Measurements from ENCODE around the gene SNRNP70.
"Not testable (repeated sequence)": the region's sequence is repeated elsewhere in the genome, so short reads cannot be mapped to it uniquely, and the experiment has no call there.

The SNRNP70 gene

DNA sequence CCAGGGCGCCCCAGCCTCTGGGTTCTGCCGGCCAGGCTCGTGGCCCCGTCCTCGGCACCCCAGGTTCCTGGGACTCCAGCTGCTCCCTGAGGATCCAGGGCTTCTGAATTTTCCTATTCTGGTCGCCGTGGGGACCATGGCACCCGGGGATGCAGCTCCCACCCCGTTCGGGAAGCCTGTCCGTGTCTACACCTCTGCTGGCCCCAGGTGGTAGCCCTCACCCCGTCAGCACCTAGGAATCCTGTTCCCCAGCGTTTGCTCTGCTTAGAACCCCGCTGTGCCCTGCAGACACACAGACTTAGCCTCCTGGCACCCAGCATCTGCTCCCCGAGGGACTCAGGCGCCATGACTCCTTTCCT is 35.1 kb downstream of the SNRNP70 start:
- no peak for DNase-seq (ENCODE audit: low read depth, low spot score)

DNA sequence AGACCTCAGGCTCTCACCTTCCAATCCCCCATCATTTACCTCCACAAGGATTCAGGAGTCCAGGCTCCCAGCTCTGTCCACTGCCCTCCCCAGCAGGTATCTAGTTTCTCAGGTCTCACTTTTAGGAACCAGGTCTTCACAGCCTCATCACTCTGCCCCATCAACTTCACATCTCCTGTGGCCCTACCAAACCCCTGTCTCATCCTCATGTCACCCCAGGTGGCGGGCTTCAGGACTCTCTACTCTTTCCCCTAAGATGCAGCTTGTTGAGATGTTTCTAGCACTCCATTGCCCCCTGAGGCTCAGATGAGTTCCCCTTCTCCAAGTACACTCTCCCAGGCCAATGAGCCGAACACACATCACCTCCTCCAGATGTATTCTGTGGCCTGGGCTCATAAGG is 35.6 kb downstream of the SNRNP70 start:
- no peak for DNase-seq (ENCODE audit: low read depth, low spot score)

DNA sequence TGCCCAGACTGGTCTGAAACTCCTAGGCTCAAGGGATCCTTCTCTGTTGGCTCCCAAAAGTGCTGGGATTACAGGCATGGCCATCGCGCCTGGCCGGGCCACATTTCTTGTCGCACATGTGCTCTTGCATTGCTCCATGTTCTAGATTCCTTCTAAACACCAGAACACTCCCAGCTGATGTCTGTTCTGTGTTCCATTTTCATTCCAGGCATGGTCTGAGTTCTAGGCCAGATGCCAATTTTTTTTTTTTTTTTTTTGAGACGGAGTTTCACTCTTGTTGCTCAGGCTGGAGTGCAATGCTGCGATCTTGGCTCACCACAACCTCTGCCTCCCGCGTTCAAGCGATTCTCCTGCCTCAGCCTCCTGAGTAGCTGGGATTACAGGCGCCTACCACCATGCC is 36.6 kb downstream of the SNRNP70 start:
- not testable (repeated sequence) for DNase-seq (ENCODE audit: low read depth, low spot score)

DNA sequence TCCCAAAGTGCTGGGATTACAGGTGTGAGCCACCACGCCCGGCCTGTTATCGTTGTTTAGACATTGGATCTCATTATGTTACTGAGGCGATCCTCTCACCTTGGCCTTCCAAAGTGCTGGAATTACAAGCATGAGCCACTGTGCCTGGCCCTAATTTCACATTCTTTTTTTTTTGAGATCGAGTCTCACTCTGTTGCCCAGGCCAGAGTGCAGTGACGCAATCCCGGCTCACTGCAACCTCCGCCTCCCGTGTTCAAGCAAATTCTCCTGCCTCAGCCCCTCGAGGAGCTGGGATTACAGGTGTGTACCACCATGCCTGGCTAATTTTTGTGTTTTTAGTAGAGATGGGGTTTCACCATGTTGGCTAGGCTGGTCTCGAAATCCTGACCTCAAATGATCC is 38.0 kb downstream of the SNRNP70 start:
- DNase-seq (ENCODE audit: low read depth, low spot score) = not testable (repeated sequence)

DNA sequence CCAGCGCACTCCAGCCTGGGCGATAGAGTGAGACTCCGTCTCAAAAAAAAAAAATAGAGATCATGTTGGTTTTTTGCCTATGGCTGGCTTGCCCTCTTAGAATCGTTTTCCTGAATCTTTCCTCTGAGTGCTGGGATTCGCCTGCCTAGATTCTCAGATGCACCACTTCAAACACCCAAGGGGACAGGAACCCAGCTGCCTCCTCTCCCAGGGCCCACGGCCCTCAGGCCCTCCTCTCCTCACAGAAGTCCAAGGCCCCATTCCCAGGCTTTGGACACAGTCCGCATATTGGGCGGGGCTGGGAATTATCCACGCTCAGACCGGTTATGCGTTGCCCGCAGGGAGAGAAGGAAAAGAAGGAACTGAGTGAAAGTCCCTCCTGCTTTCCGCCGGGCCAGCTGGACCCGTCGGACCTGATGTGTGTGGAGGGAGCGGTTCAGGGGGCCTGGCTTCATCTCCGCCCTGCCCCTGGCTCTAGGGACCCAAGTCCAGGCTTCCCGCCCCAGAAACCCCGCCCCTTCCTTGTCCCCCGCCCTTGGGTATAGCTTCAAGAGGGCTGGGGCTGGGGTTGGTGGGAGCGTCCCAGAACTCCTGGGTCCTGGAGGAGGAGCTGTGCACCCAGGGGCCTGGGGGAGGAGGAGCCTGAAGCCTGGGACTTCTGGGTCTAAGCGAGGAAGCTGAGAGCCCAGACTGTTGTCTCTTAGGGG is 39.9 kb downstream of the SNRNP70 start:
- peak; percentile 82 for DNase-seq (ENCODE audit: low read depth, low spot score)

DNA sequence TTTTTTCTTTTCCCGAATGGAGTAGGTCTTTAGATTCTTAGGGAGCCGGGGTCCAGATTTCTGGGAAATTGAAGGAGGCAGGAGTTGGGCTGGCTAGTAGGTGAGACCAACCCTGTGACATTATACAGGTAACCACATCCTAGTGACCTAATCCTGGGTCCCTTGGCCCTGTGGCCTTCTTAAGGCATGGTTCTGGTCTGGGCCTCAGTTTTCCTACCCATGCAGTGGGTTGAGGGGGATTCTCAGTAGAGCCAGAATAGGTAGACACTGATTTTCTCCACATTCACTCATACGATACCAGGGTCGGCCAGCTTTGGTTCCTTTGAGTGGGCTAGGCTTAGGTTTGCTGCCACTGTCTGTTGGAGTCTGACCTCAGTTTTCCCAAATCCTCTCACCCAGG is 41.3 kb downstream of the SNRNP70 start:
- DNase-seq (ENCODE audit: low read depth, low spot score) = no peak

DNA sequence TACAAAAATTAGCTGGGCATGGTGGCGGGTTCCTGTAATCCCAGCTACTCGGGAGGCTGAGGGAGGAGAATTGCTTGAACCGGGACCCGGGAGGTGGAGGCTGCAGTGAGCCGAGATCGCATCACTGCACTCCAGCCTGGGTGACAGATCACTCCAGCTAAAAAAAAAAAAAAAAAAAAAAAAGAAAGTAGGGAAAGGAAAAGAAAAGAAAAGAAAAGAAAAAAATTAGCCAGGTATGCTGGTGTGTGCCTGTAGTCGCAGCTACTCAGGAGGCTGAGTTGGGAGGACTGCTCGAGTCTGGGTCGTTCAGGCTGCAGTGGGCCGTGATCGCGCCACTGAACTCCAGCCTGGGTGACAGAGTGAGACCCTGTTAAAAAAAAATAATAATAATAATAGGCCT is 42.0 kb downstream of the SNRNP70 start:
- not testable (repeated sequence) for DNase-seq (ENCODE audit: low read depth, low spot score)

DNA sequence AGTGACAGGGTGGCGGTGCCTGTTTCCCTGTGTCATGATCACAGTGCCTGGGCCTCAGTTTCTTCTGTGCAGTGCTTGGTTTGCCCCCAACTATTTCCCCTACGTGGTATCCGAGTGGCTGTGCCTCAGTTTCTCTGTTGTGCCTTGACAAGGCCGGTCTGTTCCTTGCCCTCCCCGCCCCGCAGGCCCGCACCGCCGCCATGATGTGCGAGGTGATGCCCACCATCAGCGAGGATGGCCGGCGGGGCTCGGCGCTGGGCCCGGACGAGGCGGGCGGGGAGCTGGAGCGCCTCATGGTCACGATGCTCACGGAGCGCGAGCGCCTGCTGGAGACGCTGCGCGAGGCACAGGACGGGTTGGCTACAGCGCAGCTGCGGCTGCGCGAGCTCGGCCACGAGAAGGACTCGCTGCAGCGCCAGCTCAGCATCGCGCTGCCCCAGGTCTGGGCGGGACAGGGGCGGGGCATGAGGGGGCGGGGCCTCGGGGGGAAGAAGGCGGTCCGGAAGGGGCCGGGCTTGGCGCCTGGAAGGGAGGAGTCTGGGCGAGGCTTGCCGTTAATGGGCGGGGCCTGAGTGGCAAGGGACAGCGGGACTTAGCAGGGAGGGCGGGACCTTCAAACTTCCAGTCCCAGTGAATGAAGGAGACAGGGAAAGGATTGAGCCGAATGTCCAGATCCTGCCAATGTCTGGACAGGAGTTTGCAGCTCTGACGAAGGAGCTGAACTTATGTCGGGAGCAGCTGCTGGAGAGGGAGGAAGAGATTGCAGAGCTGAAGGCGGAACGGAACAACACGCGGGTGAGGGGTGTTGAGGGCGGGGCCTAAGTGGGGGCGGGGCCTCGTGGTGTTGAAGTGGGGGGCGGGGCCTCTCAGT is 42.7 kb downstream of the SNRNP70 start:
- DNase-seq (ENCODE audit: low read depth, low spot score) = peak; percentile 94

DNA sequence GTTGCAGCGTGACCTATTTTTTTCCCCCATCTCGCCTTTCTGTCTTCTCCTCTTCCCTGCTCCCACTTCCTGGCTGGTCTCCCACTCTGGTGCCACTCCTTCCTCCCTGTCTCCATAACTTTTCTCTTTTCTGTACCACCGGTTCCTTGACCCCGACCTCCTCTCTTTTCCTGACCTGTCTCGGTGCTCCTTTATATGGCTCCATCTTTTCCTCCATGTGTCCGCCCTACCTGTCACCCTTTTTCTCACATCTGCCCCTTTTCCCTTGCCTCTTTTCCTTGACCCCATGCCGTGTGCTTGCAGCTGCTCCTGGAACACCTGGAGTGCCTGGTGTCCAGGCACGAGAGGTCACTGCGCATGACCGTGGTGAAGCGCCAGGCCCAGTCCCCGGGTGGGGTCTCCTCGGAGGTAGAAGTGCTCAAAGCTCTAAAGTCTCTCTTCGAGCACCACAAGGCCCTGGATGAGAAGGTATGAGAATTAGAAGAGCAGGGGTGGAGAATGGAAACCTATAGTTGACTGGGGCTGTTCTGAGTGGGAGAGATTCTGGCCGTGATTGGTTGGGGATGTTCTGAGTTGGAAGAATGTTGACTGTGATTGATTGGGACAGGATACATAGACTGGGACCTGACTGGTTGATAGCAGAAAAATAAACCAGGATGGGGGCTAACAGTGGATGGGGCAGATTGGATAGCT is 43.4 kb downstream of the SNRNP70 start:
- DNase-seq (ENCODE audit: low read depth, low spot score) = no peak

DNA sequence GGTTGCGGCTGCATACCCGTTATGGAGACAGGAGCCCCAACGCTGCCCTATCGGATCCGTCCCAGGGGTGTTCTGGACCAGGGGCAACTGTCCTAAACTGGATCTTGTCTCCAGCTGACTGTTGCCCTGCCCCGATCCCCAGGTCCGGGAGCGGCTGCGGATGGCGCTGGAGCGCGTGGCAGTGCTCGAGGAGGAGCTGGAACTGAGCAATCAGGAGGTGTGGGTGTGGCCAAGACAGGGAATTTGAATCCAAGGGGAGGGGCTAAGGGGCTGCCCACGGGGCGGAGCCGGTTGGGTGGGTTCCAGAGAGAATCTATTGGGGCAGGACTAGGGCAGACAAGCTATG is 44.0 kb downstream of the SNRNP70 start:
- DNase-seq (ENCODE audit: low read depth, low spot score) = peak; percentile 81

DNA sequence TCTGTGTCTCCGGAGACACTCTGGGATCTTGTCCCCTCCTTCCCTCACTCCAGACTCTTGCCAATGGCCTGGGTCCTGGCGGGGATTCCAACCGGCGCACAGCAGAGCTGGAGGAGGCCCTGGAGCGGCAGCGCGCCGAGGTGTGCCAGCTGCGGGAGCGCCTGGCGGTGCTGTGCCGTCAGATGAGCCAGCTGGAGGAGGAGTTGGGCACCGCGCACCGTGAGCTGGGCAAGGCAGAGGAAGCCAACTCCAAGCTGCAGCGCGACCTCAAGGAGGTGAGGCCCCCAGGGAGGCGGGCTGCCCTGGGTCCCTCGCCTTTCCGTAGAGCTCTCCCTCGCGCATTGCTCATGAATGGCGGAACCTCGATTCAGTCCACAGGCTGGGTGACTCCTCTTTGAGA is 45.1 kb downstream of the SNRNP70 start:
- no peak for DNase-seq (ENCODE audit: low read depth, low spot score)

DNA sequence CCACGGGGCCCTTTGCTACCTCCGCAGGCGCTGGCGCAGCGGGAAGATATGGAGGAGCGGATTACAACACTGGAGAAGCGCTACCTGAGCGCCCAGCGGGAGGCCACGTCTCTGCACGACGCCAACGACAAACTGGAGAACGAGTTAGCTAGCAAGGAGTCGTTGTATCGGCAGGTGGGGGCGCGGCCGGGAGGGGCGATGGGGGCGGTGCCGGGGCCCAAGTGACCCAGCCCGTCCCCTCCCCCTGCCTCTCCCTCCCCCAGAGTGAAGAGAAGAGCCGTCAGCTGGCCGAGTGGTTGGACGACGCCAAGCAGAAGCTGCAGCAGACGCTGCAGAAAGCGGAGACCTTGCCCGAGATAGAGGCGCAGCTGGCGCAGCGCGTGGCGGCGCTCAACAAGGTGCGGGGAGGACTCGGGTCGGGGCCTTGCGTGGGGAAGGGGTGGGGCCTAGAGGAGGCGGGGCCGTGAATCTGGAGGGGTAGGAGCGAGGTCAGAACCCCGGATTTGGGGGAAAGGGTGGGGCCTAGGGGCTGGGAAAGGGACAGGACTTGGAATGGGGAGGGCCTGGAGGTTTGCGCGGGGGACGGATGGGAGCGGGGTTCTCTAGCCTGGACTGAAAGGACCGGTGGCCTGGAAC is 47.8 kb downstream of the SNRNP70 start:
- peak; percentile 55 for DNase-seq (ENCODE audit: low read depth, low spot score)

DNA sequence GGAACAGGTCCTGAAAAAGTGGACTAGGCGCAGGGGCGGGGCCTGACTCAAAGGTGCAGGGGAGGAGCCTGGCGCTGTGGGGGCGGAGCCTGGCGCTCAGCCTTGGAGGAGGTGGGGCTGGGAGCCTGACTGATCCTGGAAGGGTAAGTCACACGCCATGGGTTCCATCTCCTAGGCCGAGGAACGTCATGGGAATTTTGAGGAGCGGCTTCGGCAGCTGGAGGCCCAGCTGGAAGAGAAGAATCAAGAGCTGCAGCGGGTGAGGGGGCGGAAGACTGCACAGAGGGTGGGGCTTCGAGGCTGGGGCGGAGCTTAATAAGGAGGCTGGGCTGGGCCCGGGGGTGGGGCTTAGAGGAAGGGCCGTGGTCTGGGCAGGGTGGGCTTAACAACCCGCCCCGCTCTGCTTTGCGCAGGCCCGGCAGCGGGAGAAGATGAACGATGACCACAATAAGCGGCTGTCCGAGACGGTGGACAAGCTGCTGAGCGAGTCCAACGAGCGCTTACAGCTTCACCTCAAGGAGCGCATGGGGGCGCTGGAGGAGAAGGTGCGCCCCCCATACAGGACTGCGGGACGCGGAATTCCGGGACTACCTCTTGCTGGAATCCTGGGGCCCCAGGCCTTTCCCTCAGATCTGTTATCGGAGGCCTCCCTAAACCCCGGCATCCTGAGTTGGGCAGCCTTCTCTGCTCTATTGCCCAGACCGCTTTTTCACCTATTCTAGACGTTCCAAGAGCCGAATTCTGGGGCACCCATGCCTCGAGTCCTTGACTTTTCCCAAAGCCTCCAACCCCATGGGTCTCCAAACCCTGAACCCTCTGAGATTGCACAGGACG is 48.6 kb downstream of the SNRNP70 start:
- peak; percentile 90 for DNase-seq (ENCODE audit: low read depth, low spot score)

DNA sequence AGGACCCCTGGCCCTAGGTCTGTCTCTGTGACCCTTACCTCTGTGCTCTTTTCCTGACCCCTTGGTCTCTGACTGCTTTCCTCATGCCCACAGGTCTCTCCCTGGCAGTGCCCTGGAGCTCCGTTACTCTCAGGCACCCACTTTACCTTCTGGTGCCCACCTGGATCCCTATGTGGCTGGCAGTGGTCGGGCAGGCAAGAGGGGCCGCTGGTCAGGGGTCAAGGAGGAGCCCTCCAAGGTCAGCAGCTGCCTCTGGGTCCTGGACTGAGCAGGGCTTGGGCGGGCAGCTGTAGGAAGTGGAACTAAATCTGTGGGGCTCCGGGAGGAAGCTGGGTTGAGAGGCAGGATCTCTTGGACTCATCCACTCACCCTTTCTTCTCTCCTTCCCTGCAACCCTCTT is 50.4 kb downstream of the SNRNP70 start:
- no peak for DNase-seq (ENCODE audit: low read depth, low spot score)

DNA sequence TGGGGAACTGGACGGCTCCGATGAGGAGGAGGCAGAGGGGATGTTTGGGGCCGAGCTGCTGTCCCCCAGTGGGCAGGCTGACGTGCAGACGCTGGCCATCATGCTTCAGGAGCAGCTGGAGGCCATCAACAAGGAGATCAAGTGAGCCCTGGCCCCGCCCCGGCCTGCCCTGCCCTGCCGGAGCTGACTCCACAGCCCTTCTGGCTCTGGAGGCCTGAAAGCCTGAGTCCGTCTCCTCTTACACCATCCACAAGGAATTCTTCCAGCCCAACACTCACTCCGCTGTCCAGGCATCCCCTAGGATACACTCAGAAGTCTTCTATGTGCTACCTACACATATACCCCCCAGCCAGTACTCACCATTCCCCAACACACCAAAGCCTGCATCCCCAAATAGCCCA is 51.5 kb downstream of the SNRNP70 start:
- DNase-seq (ENCODE audit: low read depth, low spot score) = peak; percentile 21

DNA sequence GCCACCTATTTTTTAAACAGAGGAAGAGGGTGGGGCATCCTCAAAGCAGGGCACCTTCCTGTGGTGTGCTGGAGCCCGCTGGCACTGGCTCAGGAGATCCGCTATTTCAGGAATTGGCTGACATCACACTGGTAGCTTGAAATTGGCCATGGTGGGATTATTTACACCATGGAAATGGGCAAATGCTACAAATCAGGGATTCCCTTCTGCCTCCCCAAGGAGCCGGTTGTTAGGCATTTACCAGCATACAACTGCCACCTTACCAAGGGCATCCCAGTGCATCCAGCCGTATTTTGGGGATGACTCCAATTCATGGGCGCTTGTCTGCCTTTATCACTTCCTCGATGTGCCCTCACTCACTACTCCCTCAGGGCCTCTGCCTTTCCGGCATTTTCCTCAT is 55.7 kb downstream of the SNRNP70 start:
- no peak for DNase-seq (ENCODE audit: low read depth, low spot score)

DNA sequence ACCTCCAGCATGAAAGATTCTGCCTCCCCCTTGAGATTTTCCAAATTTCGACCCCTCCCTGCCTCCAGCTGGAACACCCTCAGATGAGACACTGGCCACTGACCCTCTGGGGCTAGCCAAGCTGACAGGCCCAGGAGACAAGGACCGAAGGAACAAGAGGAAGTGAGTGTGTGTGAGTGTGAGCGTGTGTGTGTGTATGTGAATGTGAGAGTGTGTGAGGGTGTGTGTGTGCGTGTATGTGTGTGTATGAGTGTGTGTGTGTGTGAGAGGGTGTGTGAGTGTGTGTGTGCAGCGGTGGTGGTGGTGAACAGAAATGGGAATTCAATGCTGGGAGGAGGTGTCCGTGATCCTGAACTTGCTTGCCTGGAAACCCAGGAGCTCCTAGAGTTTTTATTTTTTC is 56.1 kb downstream of the SNRNP70 start:
- no peak for DNase-seq (ENCODE audit: low read depth, low spot score)

DNA sequence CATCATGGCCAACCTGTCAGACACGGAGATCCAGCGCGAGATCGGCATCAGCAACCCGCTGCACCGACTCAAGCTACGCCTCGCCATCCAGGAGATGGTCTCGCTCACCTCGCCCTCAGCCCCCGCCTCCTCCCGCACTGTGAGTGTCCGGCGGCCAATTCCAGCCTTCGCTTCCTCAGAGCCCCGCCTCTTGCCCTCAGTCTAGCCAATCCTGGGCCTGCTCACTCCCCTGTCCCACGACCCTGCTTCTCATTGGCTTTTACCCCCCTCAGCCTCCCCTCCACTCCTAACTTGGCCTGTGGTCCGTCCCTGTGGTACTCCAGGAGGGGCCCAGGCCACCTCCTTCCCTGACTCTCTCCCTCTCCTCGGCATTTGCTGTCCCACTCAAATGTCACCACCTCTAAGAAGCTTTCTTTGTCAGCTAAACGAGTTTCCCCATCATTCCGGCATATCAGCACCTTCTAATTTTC is 57.6 kb downstream of the SNRNP70 start:
- peak; percentile 97 for DNase-seq (ENCODE audit: low read depth, low spot score)

DNA sequence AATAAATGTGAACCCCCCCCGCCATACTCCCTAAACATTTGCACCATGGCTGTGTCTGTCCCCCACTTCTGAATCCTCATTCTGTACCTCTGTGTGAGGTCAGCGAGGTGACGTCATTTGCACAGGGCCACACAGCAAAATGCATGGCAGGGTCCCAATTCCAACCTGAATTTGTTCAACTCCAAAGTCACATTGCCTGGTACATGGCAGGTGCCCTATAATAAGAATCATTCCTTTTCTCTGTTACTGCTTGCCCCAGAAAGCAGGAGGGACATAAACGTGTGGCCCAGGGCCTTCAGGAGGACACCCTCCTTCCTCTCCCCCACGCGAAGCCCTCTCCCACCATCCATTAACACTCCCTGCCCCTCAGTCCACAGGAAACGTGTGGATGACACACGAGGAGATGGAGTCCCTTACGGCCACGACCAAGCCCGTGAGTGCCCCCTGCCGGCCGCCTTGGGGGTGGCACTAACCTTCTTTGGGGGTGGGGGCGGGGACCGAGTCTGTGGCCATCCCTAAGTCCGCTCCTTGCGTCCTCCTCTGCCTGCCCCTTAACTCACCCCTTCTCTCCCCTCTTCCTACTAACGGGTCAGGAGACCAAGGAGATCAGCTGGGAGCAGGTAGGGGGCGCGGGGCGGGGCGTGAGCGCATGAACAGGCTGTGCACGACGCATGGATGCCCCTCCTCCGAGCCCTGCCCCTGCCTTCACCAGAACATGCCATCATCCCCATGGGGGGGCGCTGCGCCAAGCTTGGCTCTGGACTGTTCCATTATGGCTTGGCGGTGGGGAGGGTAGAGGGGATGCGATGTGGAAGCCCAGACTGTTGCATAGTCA is 60.5 kb downstream of the SNRNP70 start:
- peak; percentile 96 for DNase-seq (ENCODE audit: low read depth, low spot score)

DNA sequence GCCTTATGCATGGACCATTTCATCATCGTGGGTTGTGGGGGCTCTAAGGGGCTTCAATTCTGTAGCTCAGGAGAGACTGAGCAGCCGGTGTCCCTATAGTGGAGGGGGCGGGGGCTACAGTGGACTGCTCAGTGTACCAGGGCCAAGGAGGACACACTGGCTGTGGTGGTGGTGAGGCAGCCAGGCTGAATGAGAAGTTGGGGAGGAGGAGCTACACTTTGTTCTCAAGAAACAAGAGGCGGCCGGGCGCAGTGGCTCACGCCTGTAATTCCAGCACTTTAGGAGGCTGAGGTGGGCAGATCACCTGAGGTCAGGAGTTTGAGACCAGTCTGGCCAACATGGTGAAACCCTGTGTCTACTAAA is 61.1 kb downstream of the SNRNP70 start:
- DNase-seq (ENCODE audit: low read depth, low spot score) = not testable (repeated sequence)
